HepG2 (cell line): ENCODE measurements around the gene DAAM1. TPM values are rescaled to one million over a fixed set of nuclear protein-coding genes. Genes with fewer than 3 reads are reported as not detected.

ENCODE experiments used
- CREM ChIP-seq, 2 experiments: sonication (generic) in 1 of 2; formaldehyde crosslinking in 1 of 2; IDR thresholded peaks; 2 replicates each; pipeline versions ENCODE4 v1.4.0 to v1.6.1; 2016 to 2020; ENCODE audit warnings: antibody characterized with exemption in 1 of 2, mild to moderate bottlenecking in 1 of 2, missing genetic modification reagents in 1 of 2
- GABPA ChIP-seq, 2 experiments: IDR thresholded peaks; 2 replicates each; pipeline ENCODE4 v1.6.1; 2011 to 2016; ENCODE audit warnings: low read depth in 2 of 2, low read length in 1 of 2, missing biosample characterization in 1 of 2, missing genetic modification characterization in 1 of 2
- HDAC6 ChIP-seq: fragments of 200-600 bp; sonication (generic); IDR thresholded peaks from 2 replicates; pipeline ENCODE4 v1.7.0; 2017; ENCODE audit warnings: mild to moderate bottlenecking, antibody characterized with exemption, low read length, low read depth
- LCORL ChIP-seq, 2 experiments: fragments of 450-650 bp in 1 of 2; sonication (generic) in 1 of 2; formaldehyde crosslinking in 1 of 2; IDR thresholded peaks; 2 replicates each; pipeline versions ENCODE4 v1.5.0 to v1.6.1; 2017 to 2020; ENCODE audit warnings: antibody characterized with exemption in 1 of 2, missing genetic modification reagents in 1 of 2
- MTERF4 ChIP-seq: sonication (generic); formaldehyde crosslinking; IDR thresholded peaks from 2 replicates; pipeline ENCODE4 v1.8.0; 2023; ENCODE audit warnings: mild to moderate bottlenecking, missing genetic modification reagents
- MZF1 ChIP-seq: sonication (generic); formaldehyde crosslinking; IDR thresholded peaks from 2 replicates; pipeline ENCODE4 v1.8.1; 2023; ENCODE audit warnings: mild to moderate bottlenecking, missing genetic modification reagents, borderline replicate concordance
- NAIF1 ChIP-seq: sonication (generic); formaldehyde crosslinking; IDR thresholded peaks from 2 replicates; pipeline ENCODE4 v1.5.0; 2020; ENCODE audit warnings: mild to moderate bottlenecking, missing genetic modification reagents, borderline replicate concordance
- NFE2L2 ChIP-seq: fragments of 150-350 bp; IDR thresholded peaks from 2 replicates; pipeline ENCODE4 v1.6.1; 2014; ENCODE audit warnings: low read length
- NRL ChIP-seq: sonication (generic); formaldehyde crosslinking; IDR thresholded peaks from 2 replicates; pipeline ENCODE4 v1.5.0; 2020; ENCODE audit warnings: missing genetic modification reagents, mild to moderate bottlenecking, moderate library complexity, borderline replicate concordance
- RORA ChIP-seq: sonication (generic); formaldehyde crosslinking; IDR thresholded peaks from 2 replicates; pipeline ENCODE4 v1.5.0; 2020; ENCODE audit warnings: mild to moderate bottlenecking, missing genetic modification reagents, moderate library complexity
- TEAD3 ChIP-seq: optimal IDR thresholded peaks from 2 replicates; pipeline ENCODE3; 2016; ENCODE audit warnings: borderline replicate concordance
- THYN1 ChIP-seq: sonication (generic); formaldehyde crosslinking; IDR thresholded peaks from 2 replicates; pipeline ENCODE4 v1.8.1; 2023; ENCODE audit warnings: low read depth, mild to moderate bottlenecking, moderate library complexity, missing genetic modification reagents, borderline replicate concordance
- TOE1 ChIP-seq: sonication (generic); formaldehyde crosslinking; IDR thresholded peaks from 2 replicates; pipeline ENCODE4 v1.4.0; 2020; ENCODE audit warnings: mild to moderate bottlenecking, missing genetic modification reagents
- TSC22D2 ChIP-seq: sonication (generic); formaldehyde crosslinking; IDR thresholded peaks from 2 replicates; pipeline ENCODE4 v1.5.1; 2020; ENCODE audit warnings: missing genetic modification reagents, mild to moderate bottlenecking, borderline replicate concordance
- ZBTB7A ChIP-seq: sonication (generic); formaldehyde crosslinking; IDR thresholded peaks from 2 replicates; pipeline ENCODE4 v1.8.0; 2022; ENCODE audit warnings: mild to moderate bottlenecking, missing genetic modification reagents
- ZFY ChIP-seq: sonication (generic); formaldehyde crosslinking; IDR thresholded peaks from 2 replicates; pipeline ENCODE4 v1.4.0; 2020; ENCODE audit warnings: missing genetic modification reagents
- ZNF550 ChIP-seq: sonication (generic); formaldehyde crosslinking; IDR thresholded peaks from 2 replicates; pipeline ENCODE4 v1.4.0; 2020; ENCODE audit warnings: mild to moderate bottlenecking, missing genetic modification reagents, borderline replicate concordance
- ZNF629 ChIP-seq: sonication (generic); formaldehyde crosslinking; conservative IDR thresholded peaks from 2 replicates; pipeline ENCODE4 v1.5.0; 2020; ENCODE audit warnings: missing genetic modification reagents
- ZSCAN12 ChIP-seq: sonication (generic); formaldehyde crosslinking; IDR thresholded peaks from 2 replicates; pipeline ENCODE4 v1.9.0; 2021; ENCODE audit warnings: mild to moderate bottlenecking, missing genetic modification reagents
- ZSCAN21 ChIP-seq: sonication (generic); formaldehyde crosslinking; IDR thresholded peaks from 2 replicates; pipeline ENCODE4 v1.8.0; 2022; ENCODE audit warnings: mild to moderate bottlenecking, missing genetic modification reagents, moderate library complexity, borderline replicate concordance
- ZSCAN22 ChIP-seq: sonication (generic); formaldehyde crosslinking; IDR thresholded peaks from 2 replicates; pipeline ENCODE4 v1.4.0; 2020; ENCODE audit warnings: mild to moderate bottlenecking, missing genetic modification reagents
- polyA plus RNA-seq, 8 experiments: library from polyadenylated mRNA; depleted of rRNA in 3 of 8; stranded (reverse) in 7 of 8; unstranded in 1 of 8; fragments of >200 nt; fragmentation: Illumina TruSeq in 4 of 8; extraction: Trizol in 4 of 8; gene quantifications; 2 replicates each; pipeline versions ENCODE4 v1.2.1 to v1.2.3, GENCODE V29; 2011 to 2016; ENCODE audit warnings: low read depth in 4 of 8, missing spikeins in 1 of 8, mixed read lengths in 1 of 8; ENCODE audit not compliant: insufficient read depth in 1 of 8
- total RNA-seq, 5 experiments: library from RNA; depleted of rRNA; stranded (reverse); fragments of >200 nt; fragmentation: Illumina TruSeq; extraction: Trizol; gene quantifications; 2 replicates each; pipeline ENCODE4 v1.2.3, GENCODE V29; 2016; ENCODE audit warnings: low read depth in 1 of 5
- TF ChIP-seq, protein P1 (sequence below): sonication (generic); formaldehyde crosslinking; IDR thresholded peaks from 2 replicates; pipeline ENCODE4 v1.5.1; 2020; ENCODE audit warnings: missing genetic modification reagents, mild to moderate bottlenecking, borderline replicate concordance
- TF ChIP-seq, protein P2 (sequence below): sonication (generic); formaldehyde crosslinking; IDR thresholded peaks from 2 replicates; pipeline ENCODE4 v1.5.0; 2020; ENCODE audit warnings: missing genetic modification reagents
- TF ChIP-seq, protein P3 (sequence below): IDR thresholded peaks from 2 replicates; pipeline ENCODE4 v1.4.0; 2020; ENCODE audit warnings: mild to moderate bottlenecking, missing genetic modification reagents

The DAAM1 gene
- total and polyA plus RNA-seq, 2 of the 13 experiments (the other 11 are each of a cell fraction or from before 2014, with no cell fraction given) = 10.9 to 24.5 TPM

- TF ChIP-seq RORA (CRISPR knock-in tag) = no peak
- no peak for TF ChIP-seq ZSCAN21 (CRISPR knock-in tag)
- TF ChIP-seq, protein P1, sequence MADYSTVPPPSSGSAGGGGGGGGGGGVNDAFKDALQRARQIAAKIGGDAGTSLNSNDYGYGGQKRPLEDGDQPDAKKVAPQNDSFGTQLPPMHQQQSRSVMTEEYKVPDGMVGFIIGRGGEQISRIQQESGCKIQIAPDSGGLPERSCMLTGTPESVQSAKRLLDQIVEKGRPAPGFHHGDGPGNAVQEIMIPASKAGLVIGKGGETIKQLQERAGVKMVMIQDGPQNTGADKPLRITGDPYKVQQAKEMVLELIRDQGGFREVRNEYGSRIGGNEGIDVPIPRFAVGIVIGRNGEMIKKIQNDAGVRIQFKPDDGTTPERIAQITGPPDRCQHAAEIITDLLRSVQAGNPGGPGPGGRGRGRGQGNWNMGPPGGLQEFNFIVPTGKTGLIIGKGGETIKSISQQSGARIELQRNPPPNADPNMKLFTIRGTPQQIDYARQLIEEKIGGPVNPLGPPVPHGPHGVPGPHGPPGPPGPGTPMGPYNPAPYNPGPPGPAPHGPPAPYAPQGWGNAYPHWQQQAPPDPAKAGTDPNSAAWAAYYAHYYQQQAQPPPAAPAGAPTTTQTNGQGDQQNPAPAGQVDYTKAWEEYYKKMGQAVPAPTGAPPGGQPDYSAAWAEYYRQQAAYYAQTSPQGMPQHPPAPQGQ = no peak
- 0 out of 2 replicates have a peak, but pooled peaks have one; percentile 14 for TF ChIP-seq CREM (IDR thresholded peaks at IDR 0.05)
- no peak for TF ChIP-seq CREM (CRISPR knock-in tag; IDR thresholded peaks at IDR 0.05)
- peak; percentile 79 for TF ChIP-seq TEAD3
- TF ChIP-seq GABPA (IDR thresholded peaks at IDR 0.05; ENCODE audit: low read depth, low read length) = no peak
- TF ChIP-seq GABPA (CRISPR knock-in tag; IDR thresholded peaks at IDR 0.05; ENCODE audit: low read depth) = no peak
- no peak for TF ChIP-seq ZSCAN12 (CRISPR knock-in tag)
- no peak for TF ChIP-seq ZSCAN22 (CRISPR knock-in tag)
- TF ChIP-seq NAIF1 (CRISPR knock-in tag) = no peak
- no peak for TF ChIP-seq NFE2L2
- TF ChIP-seq THYN1 (CRISPR knock-in tag) = no peak
- no peak for TF ChIP-seq ZNF550 (CRISPR knock-in tag)
- TF ChIP-seq ZFY (CRISPR knock-in tag) = no peak
- TF ChIP-seq MZF1 (CRISPR knock-in tag) = no peak
- no peak for TF ChIP-seq TSC22D2 (CRISPR knock-in tag)
- TF ChIP-seq, protein P2, sequence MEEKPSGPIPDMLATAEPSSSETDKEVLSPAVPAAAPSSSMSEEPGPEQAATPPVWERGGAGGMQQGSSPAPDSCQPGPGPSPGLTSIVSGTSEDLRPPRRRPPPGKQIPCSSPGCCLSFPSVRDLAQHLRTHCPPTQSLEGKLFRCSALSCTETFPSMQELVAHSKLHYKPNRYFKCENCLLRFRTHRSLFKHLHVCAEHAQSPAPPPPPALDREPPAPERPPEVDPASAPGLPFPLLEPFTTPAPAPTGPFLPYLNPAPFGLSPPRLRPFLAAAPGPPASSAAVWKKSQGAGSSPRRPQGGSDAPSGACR (CRISPR knock-in tag) = no peak
- no peak for TF ChIP-seq ZBTB7A (CRISPR knock-in tag)
- TF ChIP-seq TOE1 = no peak
- no peak for TF ChIP-seq NRL
- TF ChIP-seq, protein P3, sequence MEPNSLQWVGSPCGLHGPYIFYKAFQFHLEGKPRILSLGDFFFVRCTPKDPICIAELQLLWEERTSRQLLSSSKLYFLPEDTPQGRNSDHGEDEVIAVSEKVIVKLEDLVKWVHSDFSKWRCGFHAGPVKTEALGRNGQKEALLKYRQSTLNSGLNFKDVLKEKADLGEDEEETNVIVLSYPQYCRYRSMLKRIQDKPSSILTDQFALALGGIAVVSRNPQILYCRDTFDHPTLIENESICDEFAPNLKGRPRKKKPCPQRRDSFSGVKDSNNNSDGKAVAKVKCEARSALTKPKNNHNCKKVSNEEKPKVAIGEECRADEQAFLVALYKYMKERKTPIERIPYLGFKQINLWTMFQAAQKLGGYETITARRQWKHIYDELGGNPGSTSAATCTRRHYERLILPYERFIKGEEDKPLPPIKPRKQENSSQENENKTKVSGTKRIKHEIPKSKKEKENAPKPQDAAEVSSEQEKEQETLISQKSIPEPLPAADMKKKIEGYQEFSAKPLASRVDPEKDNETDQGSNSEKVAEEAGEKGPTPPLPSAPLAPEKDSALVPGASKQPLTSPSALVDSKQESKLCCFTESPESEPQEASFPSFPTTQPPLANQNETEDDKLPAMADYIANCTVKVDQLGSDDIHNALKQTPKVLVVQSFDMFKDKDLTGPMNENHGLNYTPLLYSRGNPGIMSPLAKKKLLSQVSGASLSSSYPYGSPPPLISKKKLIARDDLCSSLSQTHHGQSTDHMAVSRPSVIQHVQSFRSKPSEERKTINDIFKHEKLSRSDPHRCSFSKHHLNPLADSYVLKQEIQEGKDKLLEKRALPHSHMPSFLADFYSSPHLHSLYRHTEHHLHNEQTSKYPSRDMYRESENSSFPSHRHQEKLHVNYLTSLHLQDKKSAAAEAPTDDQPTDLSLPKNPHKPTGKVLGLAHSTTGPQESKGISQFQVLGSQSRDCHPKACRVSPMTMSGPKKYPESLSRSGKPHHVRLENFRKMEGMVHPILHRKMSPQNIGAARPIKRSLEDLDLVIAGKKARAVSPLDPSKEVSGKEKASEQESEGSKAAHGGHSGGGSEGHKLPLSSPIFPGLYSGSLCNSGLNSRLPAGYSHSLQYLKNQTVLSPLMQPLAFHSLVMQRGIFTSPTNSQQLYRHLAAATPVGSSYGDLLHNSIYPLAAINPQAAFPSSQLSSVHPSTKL (CRISPR knock-in tag) = peak; percentile 72
- no peak for TF ChIP-seq MTERF4 (CRISPR knock-in tag)
- TF ChIP-seq ZNF629 (CRISPR knock-in tag) = no peak
- TF ChIP-seq HDAC6 = no peak
- TF ChIP-seq LCORL (IDR thresholded peaks at IDR 0.05) = no peak
- TF ChIP-seq LCORL (CRISPR knock-in tag; IDR thresholded peaks at IDR 0.05) = no peak
These were observed 72.9 kb downstream of the DAAM1 start (continued) for GRCh38 chr14:59261334-59261733.
